GM11168 (cell line): ENCODE data around the gene ZNF280B.
"Not testable (repeated sequence)": the region's sequence is repeated elsewhere in the genome, so short reads cannot be mapped to it uniquely, and the experiment has no call there.

Experiments used
- in situ Hi-C: fragments of 300-500 bp; cut with MboI; formaldehyde crosslinking; loops from one replicate; pipeline ENCODE4 v1.12.0; 2022; ENCODE audit warnings: low sequenced_read_pairs; ENCODE audit not compliant: unreplicated experiment

ZNF280B gene

GRCh38 chr22:22442928-22443709, 65.4 kb downstream of the ZNF280B start:
- in situ Hi-C loops = no loop called here

GRCh38 chr22:22441626-22442025, 66.9 kb downstream of the ZNF280B start:
- in situ Hi-C loops = not testable (repeated sequence)

DNA sequence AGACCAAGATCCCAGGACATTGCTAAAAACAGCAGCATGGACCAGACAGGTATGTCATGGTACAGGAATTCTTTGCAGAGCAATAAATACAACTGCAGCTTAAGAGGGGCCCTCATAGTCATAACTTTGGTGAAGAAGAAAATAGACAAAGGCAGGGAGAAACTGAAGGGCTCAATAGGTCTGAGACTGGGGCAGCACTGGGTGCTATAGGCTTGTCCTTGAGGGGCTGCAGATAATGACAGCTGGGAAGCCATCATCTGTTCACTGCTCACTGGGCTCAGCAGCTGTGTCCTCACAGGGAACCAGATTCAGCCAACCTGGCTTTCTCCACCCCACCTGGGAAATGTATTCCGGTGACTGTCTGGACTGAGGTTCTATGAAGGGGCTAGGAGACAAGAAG, 68.4 kb downstream of the ZNF280B start:
- in situ Hi-C loops = no loop called here
